Lower leg skin (tissue), 4 donors: ENCODE data around the gene IGFL4. TPM values are rescaled to one million over a fixed set of nuclear protein-coding genes. Genes with fewer than 3 reads are reported as not detected.

Source experiments
- DNase-seq, 2 donors: peaks; one replicate each; pipeline ENCODE4 v3.0.0-alpha.2; 2019; ENCODE audit warnings: low spot score in 2 of 2
- H3K4me3 ChIP-seq: fragments of 200-600 bp; sonication (generic); 2 replicates; pipeline ENCODE4 v1.5.1; 2017; ENCODE audit warnings: mild to moderate bottlenecking, low read depth; ENCODE audit not compliant: poor library complexity, severe bottlenecking
- CTCF ChIP-seq, 3 donors: fragments of 450-650 bp; IDR thresholded peaks; one replicate each; pipeline ENCODE4 v1.5.1; 2016; ENCODE audit warnings: antibody characterized with exemption in 3 of 3, mild to moderate bottlenecking in 3 of 3, moderate library complexity in 2 of 3
- POLR2A ChIP-seq, 2 donors: fragments of 450-650 bp; IDR thresholded peaks; one replicate each; pipeline ENCODE4 v1.6.1; 2016 to 2017; ENCODE audit warnings: antibody characterized with exemption in 2 of 2, mild to moderate bottlenecking in 1 of 2, moderate library complexity in 1 of 2
- WGBS, 2 donors: methylation state at CpG; one replicate each; pipeline ENCODE4 v1.1.5; 2018; 5-methylcytosine and 5-hydroxymethylcytosine counted together
- intact Hi-C: fragments of 100-400 bp; cut with DNase I; formaldehyde crosslinking; loops from one replicate; pipeline ENCODE4 v1.15.0; 2023; ENCODE audit warnings: low total_unique reads
- total RNA-seq, 4 donors: library from RNA; depleted of rRNA; stranded (reverse); fragments of >200 nt; gene quantifications; one replicate each; pipeline ENCODE4 v1.1.0, GENCODE V29; 2016

IGFL4 gene
- total RNA-seq, 4 donors from 2014 or later: 0.80 to 5.5 (median 2.7) TPM

- DNase-seq: no peak
- intact Hi-C loops: no loop called here
- H3K4me3 ChIP-seq: no peak overlapping the region
- TF ChIP-seq CTCF (IDR thresholded peaks at IDR 0.05) (no peak), POLR2A (IDR thresholded peaks at IDR 0.05) (no peak)
- 94% methylated on average over 10 of the region's 10 CpGs for WGBS, 2 donors
Measured at GRCh38 chr19:46018729-46019251, 22.0 kb downstream of the IGFL4 start.

GRCh38 chr19:46017874-46018675 lies 22.7 kb downstream of the IGFL4 start:
- 96 to 98% methylated on average over 15 of the region's 15 CpGs for WGBS, 2 donors

GRCh38 chr19:46017095-46017429 lies 23.7 kb downstream of the IGFL4 start:
- intact Hi-C loops: no loop called here
- no peak overlapping the region for H3K4me3 ChIP-seq
- WGBS, 2 donors: 42 to 46% methylated on average over 7 of the region's 7 CpGs

More at GRCh38 chr19:46017874-46018675, 22.7 kb downstream of the IGFL4 start:
- DNase-seq: no peak
- intact Hi-C loops: no loop called here
- TF ChIP-seq POLR2A (IDR thresholded peaks at IDR 0.05) (no peak), CTCF (IDR thresholded peaks at IDR 0.05) (no peak)
- H3K4me3 ChIP-seq: no peak overlapping the region

GRCh38 chr19:46016426-46017094 lies 24.2 kb downstream of the IGFL4 start:
- intact Hi-C loops: no loop called here
- 0 to 1% methylated on average over 37 to 44 of the region's 48 CpGs for WGBS, 2 donors
- H3K4me3 ChIP-seq: peak overlapping the region; percentile 57
- TF ChIP-seq POLR2A (IDR thresholded peaks at IDR 0.05) (no peak), CTCF (IDR thresholded peaks at IDR 0.05) (no peak)
- DNase-seq: peak; percentile 59 to 95

More at GRCh38 chr19:46017095-46017429, 23.7 kb downstream of the IGFL4 start:
- DNase-seq: no peak
- TF ChIP-seq CTCF (IDR thresholded peaks at IDR 0.05) (no peak), POLR2A (IDR thresholded peaks at IDR 0.05) (no peak)

GRCh38 chr19:46015687-46016425 lies 24.9 kb downstream of the IGFL4 start:
- no peak for DNase-seq
- H3K4me3 ChIP-seq: peak overlapping the region; percentile 57
- intact Hi-C loops: no loop called here
- WGBS, 2 donors: 2 to 4% methylated on average over 31 to 39 of the region's 63 CpGs
- TF ChIP-seq CTCF (IDR thresholded peaks at IDR 0.05): no peak
